Measurements from ENCODE around the gene SLC34A3. TPM values are rescaled to one million over a fixed set of nuclear protein-coding genes. Genes with fewer than 3 reads are reported as not detected.

Gene SLC34A3
- total and polyA plus RNA-seq, 2 of the 8 experiments (the other 6 are each of a cell fraction or from before 2014, with no cell fraction given) = 0.08 TPM; not detected in 1

GRCh38 chr9:137235424-137236237 lies 4.9 kb downstream of the SLC34A3 start:
- Histone ChIP-seq H2AK5ac (ENCODE audit: low read depth, low read length) (no peak overlapping the region), H2AFZ (ENCODE audit: low read length) (no peak overlapping the region), H4K8ac (ENCODE audit: extremely low read depth, insufficient read depth, low read length) (0 out of 2 replicates have a peak overlapping the region, but pooled peaks have one; percentile 25), H3K27ac (ENCODE audit: low read depth, low read length) (no peak overlapping the region), H3K36me3 (ENCODE audit: control insufficient read depth in 2 of 4, insufficient read depth in 4 of 4, low read length in 3 of 4) (no peaks in the 10 kb centered on the region), H3K23me2 (ENCODE audit: low read depth, low read length) (peaks cover 5% of the 10 kb centered on the region; the same call in 1 of the 2 replicates), H3K4me1 (replicated peaks in 1 of 4; ENCODE audit: control insufficient read depth in 3 of 4, insufficient read depth in 4 of 4, low read length in 3 of 4) (peaks cover 0 to 12% (median 8%) of the 10 kb centered on the region in 4 experiments; a peak in 6 of 7 replicates), H2BK15ac (ENCODE audit: low read length) (0 out of 2 replicates have a peak overlapping the region, but pooled peaks have one; percentile 72), H3K79me2 (ENCODE audit: control insufficient read depth in 1 of 2, insufficient read depth in 2 of 2, low read length in 2 of 2) (peaks cover 0 to 7% of the 10 kb centered on the region in 2 experiments; a peak in 1 of 4 replicates), H3K9me3 (ENCODE audit: insufficient read depth in 2 of 2, low read depth in 1 of 2, low read length in 1 of 2) (no peaks in the 10 kb centered on the region), H2BK120ac (replicated peaks; ENCODE audit: low read depth, low read length) (no peak overlapping the region), H3K27me3 (replicated peaks in 1 of 4; ENCODE audit: control insufficient read depth in 3 of 4, extremely low read depth in 1 of 4, insufficient read depth in 3 of 4, low read length in 3 of 4) (no peaks in the 10 kb centered on the region), H3K79me1 (ENCODE audit: low read depth, low read length) (no peaks in the 10 kb centered on the region), H3K14ac (ENCODE audit: insufficient read length) (no peak overlapping the region), H2BK20ac (ENCODE audit: low read length) (no peak overlapping the region), H3K4ac (replicated peaks; ENCODE audit: insufficient read length, low read depth, low read length) (peak overlapping the region; percentile 53), H4K5ac (ENCODE audit: insufficient read length, low read depth, low read length) (no peak overlapping the region), H3K4me2 (ENCODE audit: insufficient read depth in 1 of 2, low read depth in 2 of 2, low read length in 2 of 2) (no peak overlapping the region), H3K9ac (replicated peaks in 1 of 4; ENCODE audit: extremely low read depth in 1 of 4, low read depth in 3 of 4, low read length in 3 of 4) (no peak overlapping the region), H3K23ac (ENCODE audit: insufficient read length) (no peak overlapping the region), H2BK5ac (ENCODE audit: low read depth, low read length) (no peak overlapping the region), H3K56ac (replicated peaks; ENCODE audit: insufficient read length, low read depth, low read length) (no peak overlapping the region), H4K20me1 (replicated peaks in 1 of 2; ENCODE audit: control insufficient read depth in 1 of 2, insufficient read depth in 2 of 2, low read length in 2 of 2) (peaks cover 6 to 8% of the 10 kb centered on the region in 2 experiments), H3K18ac (ENCODE audit: extremely low read depth, low read length) (no peak overlapping the region), H2BK12ac (ENCODE audit: low read depth, low read length) (no peak overlapping the region), H4K91ac (replicated peaks; ENCODE audit: insufficient read length, low read length) (no peak overlapping the region), H3K4me3 (ENCODE audit: extremely low read depth in 1 of 4, insufficient read depth in 2 of 4, low read depth in 3 of 4, low read length in 4 of 4) (no peak overlapping the region)
- TF ChIP-seq POU5F1 (IDR thresholded peaks at IDR 0.05; ENCODE audit: low read depth, low read length) = no peak
- TF ChIP-seq RAD21 (IDR thresholded peaks at IDR 0.05 in 1 of 2, conservative IDR thresholded peaks at IDR 0.05 in 1 of 2; ENCODE audit: low read depth in 2 of 2, low read length in 2 of 2) = peak in 1 of 2 experiments; percentile 13; a peak in 1 of 4 replicates
- peak in 1 of 3 experiments; percentile 38; a peak in 2 of 4 replicates for TF ChIP-seq CTCF (IDR thresholded peaks at IDR 0.05; ENCODE audit: control extremely low read depth in 1 of 3, insufficient read depth in 1 of 3, low read depth in 1 of 3, low read length in 3 of 3)
- FAIRE-seq (no peak), DNase-seq (ENCODE audit: low read depth in 1 of 2, low spot score in 2 of 2) (no peak)
- ChIA-PET POLR2A (ENCODE audit: partially characterized antibody) (interaction anchor here (1.0 to 69.9 kb wide), 3 partner anchors 1 to 72 kb away, joined by 3 to 1462 read pairs (median 1462); partner anchors contain the start of genes CYSRT1, NDOR1, NELFB and RNF208), CTCF (ENCODE audit: partially characterized antibody) (interaction anchor here (0.6 to 20.2 kb wide), 27 partner anchors 9 to 183 kb away, joined by 3 to 204 read pairs (median 6); partner anchors contain the start of genes ANAPC2, CYSRT1, LRRC26 and NDOR1)
- 87% methylated on average over 25 of the region's 35 CpGs; no CpG with 5 or more reads in 1 of the 2 experiments for WGBS, 2 experiments (ENCODE audit: extremely low coverage in 1 of 2, insufficient coverage in 1 of 2, insufficient read length in 1 of 2, insufficient replicate concordance in 2 of 2, low coverage in 1 of 2, low lambda C conversion rate in 2 of 2, missing lambda C conversion rate in 1 of 2)

Data from H1 (cell line).